HG03280 (cell line): ENCODE results near the gene TGFBR1.
A peak's percentile ranks its signal among the peaks of the same experiment; 100 is the strongest.

Experiments
- ATAC-seq: cut with Tn5 transposase; IDR thresholded peaks from one replicate; pipeline ENCODE4 v1.9.1; 2021; ENCODE audit warnings: mild to moderate bottlenecking, moderate library complexity; ENCODE audit not compliant: unreplicated experiment

The TGFBR1 gene

GRCh38 chr9:99130069-99130468 is 25.2 kb downstream of the TGFBR1 start:
- ATAC-seq = peak; percentile 63

- ATAC-seq = no peak
Observed at GRCh38 chr9:99133145-99133544, 28.2 kb downstream of the TGFBR1 start.

- no peak for ATAC-seq
Observed at GRCh38 chr9:99134893-99135341, 30.0 kb downstream of the TGFBR1 start.

- no peak for ATAC-seq
Observed at GRCh38 chr9:99135456-99135855, 30.5 kb downstream of the TGFBR1 start.

GRCh38 chr9:99137225-99137624 is 32.3 kb downstream of the TGFBR1 start:
- ATAC-seq = no peak

- ATAC-seq = no peak
Observed at GRCh38 chr9:99137891-99138290, 33.0 kb downstream of the TGFBR1 start.

- no peak for ATAC-seq
Observed at GRCh38 chr9:99138424-99139284, 33.7 kb downstream of the TGFBR1 start.

- no peak for ATAC-seq
Observed at GRCh38 chr9:99139868-99140267, 35.0 kb downstream of the TGFBR1 start.

- peak; percentile 58 for ATAC-seq
Observed at GRCh38 chr9:99140685-99141314, 35.9 kb downstream of the TGFBR1 start.

GRCh38 chr9:99141849-99142248 is 36.9 kb downstream of the TGFBR1 start:
- ATAC-seq = no peak

GRCh38 chr9:99142275-99142674 is 37.4 kb downstream of the TGFBR1 start:
- ATAC-seq = no peak

- ATAC-seq = no peak
Observed at GRCh38 chr9:99143655-99144054, 38.7 kb downstream of the TGFBR1 start.

GRCh38 chr9:99144966-99145365 is 40.1 kb downstream of the TGFBR1 start:
- ATAC-seq = no peak

GRCh38 chr9:99146574-99146973 is 41.7 kb downstream of the TGFBR1 start:
- ATAC-seq = no peak

- no peak for ATAC-seq
Observed at GRCh38 chr9:99147177-99147576, 42.3 kb downstream of the TGFBR1 start.

GRCh38 chr9:99150451-99151171 is 45.7 kb downstream of the TGFBR1 start:
- no peak for ATAC-seq

- no peak for ATAC-seq
Observed at GRCh38 chr9:99154356-99154755, 49.4 kb downstream of the TGFBR1 start.

GRCh38 chr9:99155736-99156135 is 50.8 kb downstream of the TGFBR1 start:
- no peak for ATAC-seq

- no peak for ATAC-seq
Observed at GRCh38 chr9:99158629-99159028, 53.7 kb downstream of the TGFBR1 start.

- ATAC-seq = no peak
Observed at GRCh38 chr9:99160173-99160572, 55.3 kb downstream of the TGFBR1 start.

GRCh38 chr9:99162759-99163364 is 57.9 kb downstream of the TGFBR1 start:
- peak; percentile 48 for ATAC-seq
